DMS79 (cell line): Measurements from ENCODE around the gene KRT71.
A peak's percentile ranks its signal among the peaks of the same experiment; 100 is the strongest.

ENCODE experiments used
- DNase-seq: peaks from one replicate; lab custom pipeline; 2025; lab: John Stamatoyannopoulos, UW

Gene KRT71

DNA sequence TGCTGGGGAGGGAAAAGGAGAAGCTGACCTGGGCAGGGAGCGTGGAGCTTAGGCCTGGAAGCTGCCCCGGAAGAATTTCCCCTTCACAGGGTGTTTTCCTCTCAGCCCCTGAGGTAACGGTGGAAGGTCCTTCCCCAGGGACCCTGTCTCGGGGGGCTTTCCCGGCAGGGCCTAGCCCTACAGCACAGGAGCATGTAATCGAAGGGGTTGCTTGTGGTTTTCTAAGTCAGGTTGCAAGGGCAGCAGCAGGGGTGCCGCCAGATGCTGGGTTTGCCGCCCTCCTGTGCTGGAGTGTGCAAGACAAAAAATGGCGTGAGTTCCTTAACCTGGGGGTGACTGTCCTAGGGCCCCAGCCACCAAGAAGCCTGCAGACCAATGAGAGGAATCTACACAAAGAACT lies 22.3 kb upstream of the KRT71 start:
- DNase-seq, result no peak

DNA sequence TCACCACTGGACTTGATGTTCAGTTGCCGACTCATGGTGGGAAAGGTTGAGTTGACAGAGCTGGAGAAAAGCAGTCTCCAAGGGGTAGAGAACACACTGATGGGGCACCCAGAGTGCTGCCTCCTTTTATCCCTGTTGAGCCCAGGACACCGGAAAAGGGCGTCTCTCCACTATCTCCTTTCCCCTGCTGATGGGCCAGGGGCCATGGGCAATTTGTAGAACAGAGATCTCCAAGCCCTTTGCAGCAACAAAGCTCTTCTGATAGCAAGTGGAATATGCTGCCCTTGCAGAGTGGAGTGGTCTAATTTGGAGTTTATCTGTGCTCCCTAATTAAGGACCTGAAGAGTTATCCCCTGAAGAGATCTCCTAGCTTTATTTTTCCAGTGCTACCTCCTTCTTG lies 20.8 kb upstream of the KRT71 start, which contains the start of gene KRT74:
TSS of gene KRT74 (minus strand) at position 101 of the 400 bp plus-strand sequence. CDS start at position 35, 66 bp downstream.
- no peak for DNase-seq

DNA sequence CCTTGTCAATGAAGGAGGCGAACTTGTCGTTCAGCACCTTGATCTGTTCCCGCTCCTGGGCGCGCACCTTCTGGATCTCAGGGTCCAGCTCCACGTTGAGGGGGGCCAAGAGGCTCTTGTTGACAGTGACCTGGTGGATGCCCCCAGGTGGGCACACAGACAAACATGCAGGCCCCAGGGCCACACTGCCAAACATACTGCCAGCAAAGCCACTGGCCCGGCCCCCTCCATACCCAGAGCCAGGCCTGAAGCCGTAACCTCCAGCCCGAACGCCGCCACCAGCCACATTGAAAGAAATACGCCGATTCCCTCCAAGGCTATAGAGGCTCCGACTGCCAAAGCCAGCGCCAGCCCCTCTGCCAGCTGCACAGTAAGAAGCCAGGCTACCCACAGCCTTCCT lies 20.4 kb upstream of the KRT71 start:
- no peak for DNase-seq

DNA sequence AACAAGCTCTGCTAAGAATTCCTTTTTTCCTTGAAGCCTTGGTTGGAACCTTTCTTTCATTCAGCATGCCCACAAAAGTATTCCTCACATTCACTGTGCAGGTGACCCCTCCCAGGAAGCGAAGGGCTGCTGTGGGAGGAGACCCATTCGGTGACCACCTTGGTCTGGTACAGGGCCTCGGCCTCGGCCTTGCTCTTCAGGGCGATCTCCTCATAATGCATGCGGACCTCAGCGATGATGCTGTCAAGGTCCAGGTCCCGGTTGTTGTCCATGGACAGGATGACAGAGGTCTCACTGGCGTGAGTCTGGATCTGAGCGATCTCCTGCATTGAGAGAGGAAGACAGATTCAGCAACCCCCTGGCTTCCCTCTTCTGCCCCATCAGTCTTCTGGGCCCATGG lies 17.6 kb upstream of the KRT71 start:
- DNase-seq, result no peak

DNA sequence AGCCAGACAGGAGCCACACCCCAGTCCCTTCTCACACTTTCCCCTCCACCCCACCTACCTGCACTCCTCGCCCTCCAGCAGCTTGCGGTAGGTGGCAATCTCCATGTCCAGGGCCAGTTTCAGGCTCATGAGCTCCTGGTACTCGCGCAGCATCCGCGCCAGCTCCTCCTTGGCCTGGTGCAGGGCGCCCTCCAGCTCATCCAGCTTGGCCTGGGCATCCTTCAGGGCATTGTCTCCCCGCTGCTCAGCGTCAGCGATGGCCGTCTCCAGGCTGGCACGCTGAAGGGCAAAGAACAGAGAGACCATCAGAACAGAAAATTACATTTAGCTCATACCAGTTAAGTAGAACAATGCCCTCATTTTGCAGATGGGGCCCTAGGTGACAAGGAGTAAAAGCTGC lies 15.2 kb upstream of the KRT71 start:
- DNase-seq, result no peak

DNA sequence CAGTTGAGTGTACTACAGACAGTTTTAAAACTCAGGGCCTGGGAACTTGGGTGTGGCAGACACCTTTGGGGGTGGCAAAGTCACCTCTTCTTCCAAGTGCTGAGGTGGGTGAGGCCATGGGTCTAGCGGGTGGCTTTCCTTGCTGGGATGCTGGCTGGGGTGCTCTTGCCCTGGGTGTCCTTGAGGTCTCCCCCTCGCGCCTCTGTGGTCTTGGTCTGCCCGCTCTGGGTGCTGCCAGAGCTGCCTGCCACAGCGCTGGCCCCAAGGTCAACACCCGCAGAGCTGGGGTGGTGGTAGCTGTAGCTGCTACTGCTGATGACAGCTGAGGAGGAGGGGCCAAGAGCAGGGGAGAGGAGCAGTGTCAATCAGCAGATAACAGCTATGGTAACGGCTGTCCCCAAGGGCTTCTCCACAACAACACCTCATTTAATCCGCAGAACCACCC lies 13.9 kb upstream of the KRT71 start:
- DNase-seq, result no peak

DNA sequence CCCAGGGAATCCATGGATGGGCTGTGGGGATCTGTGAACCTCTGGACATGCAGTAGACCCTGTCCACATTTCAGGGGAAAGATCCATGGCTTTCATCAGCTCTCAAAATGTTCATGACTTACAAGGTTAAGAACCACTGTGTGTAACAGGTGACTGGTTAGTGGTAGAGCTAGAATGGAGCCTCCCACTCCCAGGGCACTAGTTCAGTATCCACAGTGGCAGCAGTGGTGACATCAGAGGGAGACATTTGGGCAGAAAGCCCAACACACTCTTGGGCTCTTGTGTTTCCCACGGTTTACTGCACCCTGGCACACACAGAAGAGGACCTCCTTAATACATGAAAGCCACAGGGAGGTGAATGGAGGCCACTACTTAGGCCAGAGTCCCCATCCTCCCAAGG lies 11.6 kb upstream of the KRT71 start:
- DNase-seq, result peak; percentile 21

DNA sequence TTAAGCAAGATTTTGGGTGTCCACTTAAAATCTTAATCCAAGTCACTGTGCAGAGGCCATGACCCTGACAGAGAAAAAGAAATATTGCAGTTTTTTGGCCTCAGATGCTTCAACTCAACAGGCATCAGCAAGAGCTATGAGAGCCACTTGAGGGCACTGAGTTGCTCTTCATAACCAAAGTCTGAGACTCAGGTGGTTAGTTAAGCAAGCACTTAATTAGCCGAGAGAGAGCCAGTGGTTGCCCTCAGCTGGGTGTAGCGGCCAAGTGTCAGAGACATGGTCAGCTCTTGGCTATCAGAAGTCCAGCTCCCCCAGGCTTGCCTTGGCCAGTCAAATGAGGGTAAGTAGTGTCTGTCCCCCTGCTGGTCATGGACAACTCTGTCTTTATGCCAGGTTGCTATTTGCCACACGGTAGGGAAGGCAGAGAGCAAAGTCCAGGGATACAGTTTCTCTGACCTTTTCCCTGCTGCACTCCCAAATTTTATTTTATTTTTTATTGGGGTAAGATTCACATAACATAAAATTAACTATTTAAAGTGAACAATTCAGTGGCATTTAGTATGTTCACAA lies 9.0 kb upstream of the KRT71 start:
- peak; percentile 58 for DNase-seq

DNA sequence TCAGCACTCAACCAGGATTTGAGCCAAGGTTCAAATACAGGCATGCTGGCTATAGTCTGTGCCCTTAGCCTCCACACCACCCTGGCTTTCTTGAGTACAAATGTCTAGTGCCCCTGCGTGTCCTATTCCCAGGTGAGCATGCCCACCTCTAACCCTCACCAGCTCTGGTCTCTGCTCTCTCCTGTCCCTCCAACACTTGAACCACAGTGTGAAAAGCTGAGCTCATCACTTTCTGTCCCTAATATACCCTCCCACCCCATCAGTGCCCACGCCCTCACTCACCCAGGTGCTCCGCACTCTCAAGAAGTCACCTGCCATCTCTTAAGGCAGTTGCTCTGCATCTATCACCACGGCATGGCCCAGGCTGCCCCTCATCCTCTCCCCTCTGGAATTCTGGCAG lies 7.0 kb upstream of the KRT71 start:
- DNase-seq, result no peak

DNA sequence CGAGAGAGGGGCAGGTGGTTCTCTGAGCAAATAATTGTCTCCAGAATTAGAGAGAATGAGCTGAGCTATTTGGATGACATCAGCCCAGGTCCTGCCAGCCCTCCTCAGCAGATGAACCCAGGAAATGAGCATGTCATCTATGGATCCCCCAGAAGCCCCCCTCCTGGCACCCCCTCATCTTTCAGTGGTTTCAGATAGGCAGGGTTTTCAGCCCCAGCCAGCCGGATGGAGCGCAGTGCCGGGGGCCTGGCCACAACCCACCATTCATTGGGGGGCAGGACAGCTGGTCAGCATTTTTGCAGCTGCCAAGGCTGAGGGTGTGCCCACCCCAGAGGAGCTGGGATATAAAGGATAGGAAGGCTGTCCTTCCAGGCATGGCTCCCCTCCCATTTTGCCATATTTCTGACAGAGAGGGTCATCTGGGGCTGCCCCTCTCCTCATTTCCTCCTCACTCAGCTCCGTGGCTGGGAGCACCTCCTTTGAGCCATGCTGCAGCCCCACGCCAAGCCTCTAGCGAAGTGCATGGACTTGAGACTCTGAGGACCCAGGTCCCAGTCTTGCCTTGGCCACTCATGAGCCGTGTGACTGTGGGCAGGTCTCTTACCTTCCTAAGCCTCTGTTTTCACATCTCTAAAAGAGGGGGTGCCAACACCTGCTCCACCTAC lies 6.0 kb upstream of the KRT71 start:
- no peak for DNase-seq

DNA sequence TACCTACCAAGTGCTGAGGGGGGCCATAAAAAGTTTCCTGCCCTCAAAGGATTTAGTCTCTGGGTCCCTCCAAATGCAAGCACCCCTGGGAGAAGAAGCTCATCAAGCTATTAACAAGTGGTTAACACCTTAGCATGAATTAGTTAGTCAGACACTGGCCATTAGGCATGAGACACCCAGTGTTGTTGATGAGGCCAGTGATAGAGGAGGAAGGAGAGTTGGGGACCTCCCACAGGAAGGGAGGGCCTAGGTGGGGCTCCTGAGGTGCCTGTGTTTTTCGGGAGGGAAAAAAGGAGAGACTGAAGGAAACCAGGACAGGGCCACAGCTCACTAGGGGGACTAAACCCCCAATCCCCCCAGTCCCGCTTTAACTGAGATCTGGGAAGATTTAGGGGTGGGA lies 4.5 kb upstream of the KRT71 start:
- DNase-seq, result no peak

DNA sequence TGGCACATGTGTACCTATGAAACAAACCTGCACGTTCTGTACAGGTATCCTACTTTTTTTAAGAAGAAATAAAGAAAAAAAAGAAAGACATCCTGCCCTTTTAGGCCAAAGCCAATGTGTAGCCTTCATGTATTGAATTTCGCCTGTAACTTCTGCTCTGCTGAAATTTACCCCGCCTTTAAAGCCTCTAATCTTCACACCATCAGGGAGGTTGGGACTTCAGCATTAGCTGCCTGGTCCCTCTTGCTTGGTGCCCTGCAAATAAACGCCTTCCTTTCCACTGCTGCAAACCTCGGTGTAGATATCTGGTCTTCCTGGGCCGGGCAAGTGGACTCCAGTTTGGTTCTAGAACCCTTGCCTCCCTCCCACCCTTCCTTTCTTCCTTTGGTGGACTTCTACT lies 2.6 kb upstream of the KRT71 start:
- DNase-seq, result no peak

DNA sequence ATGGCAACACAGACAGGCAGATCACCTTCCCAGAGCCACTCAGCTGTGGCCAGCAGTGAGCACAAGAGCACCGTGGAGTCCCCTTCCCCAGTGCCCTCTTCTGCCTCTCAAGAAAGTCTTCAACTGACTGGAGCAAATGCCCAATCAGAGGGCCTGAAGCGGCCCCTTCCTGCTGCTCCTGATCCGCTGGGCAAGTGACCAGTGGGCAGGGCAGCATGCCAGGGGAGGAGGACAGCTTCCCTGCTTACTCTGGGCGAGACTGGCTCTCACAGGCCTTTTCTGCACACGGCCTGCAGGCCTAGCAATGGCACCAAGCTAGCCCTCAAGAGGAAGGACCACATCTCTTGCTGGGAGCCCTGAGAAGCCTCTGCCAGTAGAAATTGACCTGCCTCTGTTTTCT lies 890 bp downstream of the KRT71 start:
- no peak for DNase-seq

DNA sequence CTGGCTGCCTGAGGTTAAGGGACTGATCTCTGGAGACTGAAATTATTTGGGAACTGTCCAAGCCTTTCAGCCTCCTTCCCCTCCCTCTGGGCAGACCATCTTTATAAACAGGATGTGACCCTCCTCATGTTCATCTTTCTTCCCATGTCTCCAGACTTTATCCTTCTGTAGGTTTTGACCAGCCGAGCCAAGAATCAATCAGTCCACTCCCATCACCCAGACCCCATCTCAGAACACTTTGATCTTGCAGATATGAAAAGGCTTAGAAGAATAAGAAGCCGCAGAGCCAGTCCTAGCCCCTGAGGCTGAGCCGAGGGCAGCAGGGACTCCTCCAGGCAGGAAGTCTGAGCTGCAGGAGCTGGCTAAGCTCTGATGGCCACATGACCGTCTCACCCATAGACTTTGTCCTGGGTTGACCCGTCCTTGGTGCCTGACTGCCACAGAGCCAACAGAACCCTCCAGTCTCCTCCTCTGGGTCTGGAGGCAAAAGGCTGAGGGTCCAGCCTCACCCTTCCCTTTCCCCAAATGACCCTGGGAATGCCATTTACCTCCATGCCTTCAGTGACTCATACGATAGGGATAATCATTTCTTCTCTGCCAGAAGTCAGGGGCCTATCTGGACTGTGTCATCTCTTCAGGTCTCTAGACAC lies 1.6 kb downstream of the KRT71 start:
- no peak for DNase-seq

DNA sequence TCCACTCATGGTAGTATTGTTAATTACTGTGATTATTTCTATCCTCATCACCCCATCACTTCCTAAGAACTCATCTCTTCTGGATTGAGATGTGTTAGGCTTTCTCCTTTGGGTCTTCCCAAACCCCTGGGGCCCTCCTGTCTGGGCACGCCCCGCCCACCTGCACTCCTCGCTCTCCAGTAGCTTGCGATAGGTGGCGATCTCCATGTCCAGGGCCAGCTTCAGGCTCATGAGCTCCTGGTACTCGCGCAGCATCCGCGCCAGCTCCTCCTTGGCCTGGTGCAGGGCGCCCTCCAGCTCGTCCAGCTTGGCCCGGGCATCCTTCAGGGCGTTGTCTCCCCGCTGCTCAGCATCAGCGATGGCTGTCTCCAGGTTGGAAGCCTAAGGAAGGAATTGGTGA lies 6.8 kb downstream of the KRT71 start:
- no peak for DNase-seq

DNA sequence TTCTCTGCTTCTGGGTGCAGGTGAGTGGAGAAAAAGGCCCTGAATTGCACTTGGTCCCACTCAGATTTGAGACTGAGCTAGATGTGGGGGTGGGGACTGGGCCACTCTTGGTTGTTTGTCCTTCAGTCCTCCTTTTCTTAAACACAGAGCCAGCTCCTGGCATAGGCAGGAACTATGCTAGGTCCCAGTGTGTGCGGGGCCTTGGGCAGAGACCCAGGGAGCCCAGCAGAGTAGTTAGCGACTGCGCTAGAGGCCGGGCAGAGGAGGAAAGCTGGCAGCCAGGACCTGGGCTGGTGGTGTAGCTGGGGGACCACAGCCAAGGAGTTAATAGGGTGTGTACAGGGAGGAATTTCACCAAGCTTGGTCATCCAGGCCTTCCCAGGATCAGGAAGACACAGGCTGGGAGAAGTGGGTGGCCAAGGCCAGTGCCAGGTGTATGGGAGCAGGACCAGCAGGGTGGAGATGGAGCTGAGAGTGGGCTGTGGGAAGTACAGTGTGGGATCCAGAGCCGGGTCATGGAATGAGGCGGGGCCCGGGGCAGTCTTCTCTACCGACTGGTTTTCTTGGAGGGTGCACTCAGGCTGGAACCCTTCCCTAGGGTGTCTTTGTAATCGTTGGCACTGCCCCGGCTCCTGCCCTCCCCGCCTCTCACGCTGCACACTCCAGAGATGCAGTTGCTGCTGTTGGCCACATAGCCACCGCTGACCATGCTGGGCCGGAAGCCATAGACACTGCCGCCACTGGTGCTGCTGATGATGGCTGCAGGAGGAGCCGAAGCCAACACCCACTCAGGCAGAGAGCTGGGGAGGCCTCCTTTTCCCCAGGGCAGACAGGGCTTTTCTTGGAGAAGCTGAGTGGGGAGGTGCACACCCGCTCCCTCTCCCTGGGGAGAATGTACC lies 8.7 kb downstream of the KRT71 start:
- DNase-seq, result no peak

DNA sequence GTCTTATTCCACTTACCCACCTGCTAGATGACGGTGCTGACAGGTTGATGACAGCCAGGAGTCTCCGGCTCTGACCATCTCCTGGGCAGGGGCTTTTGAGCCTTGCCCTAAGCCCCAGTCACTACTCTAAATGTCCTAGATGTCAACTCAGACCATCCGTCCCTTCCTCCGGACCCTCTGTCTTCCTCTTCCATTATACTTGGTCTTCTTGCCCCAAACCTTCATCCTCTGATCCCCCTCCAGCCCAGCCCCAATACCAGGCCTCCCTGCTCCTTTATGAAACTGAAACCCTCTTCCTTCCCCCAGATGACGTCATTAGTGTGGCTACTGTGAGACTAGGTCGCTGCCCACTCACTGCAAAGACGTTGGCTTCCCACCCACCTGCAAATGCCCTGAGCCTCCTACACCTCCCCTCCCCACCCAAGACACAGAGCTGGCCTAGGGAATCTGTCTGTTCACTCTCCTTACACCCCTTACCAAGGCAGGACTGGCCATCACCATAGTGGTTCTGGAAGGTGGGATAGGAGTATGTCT lies 10.1 kb downstream of the KRT71 start:
- DNase-seq, result no peak

DNA sequence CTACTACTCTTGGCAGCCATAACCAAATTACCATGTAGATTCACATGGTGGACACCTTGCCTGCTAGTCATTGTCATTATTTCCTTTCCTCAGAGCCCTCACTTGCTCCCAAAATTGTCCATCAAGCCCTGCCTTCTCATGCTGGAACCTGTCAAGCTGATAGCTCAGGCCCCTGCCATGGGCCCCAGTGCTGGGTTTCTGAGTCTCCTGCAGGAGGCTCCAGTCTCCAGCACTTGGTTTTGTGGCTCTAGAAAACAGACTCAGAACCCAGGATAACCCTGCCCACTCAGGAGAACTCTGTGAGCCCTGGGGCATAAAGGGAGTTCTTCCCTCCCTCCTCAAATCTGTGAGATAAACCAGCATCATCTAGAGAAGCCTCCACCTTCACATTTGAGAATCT lies 10.8 kb downstream of the KRT71 start:
- no peak for DNase-seq

DNA sequence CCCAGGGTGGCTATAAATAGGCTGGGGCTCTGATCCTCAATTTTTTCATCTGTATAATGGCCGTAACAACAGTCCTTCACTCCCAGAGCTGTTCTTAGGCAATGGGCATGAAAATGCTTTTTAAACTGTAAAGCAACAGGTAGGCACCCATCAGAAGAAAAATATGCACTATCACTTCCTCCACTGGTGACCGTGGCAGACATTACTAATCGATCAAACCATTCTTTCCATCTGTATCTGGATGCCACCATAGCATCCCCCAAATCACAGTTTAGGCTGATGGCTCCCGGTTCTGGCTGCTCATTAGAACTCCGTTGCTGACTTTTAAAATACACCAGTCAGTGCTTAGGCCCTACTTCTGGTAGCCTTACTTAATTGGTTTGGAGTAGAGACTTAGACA lies 11.2 kb downstream of the KRT71 start:
- no peak for DNase-seq

DNA sequence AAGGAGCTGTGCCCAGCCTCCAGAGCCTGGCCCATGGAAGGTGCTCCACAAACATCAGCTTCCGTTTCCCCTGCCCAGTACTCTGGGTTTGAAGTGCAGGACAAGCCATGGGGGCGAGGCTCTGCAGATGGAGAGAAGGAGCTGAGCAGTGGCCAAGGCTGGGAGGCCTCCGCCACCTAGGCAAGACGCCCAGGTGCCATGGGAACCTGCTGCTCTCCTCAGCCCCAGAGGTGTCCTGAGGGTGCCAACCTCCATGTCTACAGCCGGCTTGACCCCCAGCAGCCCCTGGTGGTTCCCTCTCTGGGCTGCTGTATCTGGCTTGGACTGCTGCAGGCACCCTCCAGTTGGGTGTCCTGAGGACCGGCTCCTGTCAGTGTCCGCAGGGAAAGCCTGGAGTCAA lies 12.4 kb downstream of the KRT71 start:
- no peak for DNase-seq

DNA sequence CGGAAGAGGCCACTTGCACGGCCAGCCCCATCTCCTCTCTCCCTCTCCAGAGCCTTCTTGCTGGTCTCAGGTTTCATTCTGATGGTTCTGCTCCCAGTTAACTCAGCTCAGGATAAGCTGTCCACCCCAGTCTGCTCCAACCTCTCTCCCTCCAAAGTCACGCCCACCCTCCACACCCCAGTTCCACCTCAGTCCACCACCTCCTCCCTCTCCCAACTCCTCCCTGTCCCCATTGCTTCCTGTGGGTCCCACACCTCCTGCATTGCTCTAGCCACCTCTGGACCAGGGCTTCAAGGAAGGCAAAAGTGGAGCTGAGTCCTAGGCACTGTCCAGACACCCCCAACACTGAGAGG lies 13.1 kb downstream of the KRT71 start:
- no peak for DNase-seq

DNA sequence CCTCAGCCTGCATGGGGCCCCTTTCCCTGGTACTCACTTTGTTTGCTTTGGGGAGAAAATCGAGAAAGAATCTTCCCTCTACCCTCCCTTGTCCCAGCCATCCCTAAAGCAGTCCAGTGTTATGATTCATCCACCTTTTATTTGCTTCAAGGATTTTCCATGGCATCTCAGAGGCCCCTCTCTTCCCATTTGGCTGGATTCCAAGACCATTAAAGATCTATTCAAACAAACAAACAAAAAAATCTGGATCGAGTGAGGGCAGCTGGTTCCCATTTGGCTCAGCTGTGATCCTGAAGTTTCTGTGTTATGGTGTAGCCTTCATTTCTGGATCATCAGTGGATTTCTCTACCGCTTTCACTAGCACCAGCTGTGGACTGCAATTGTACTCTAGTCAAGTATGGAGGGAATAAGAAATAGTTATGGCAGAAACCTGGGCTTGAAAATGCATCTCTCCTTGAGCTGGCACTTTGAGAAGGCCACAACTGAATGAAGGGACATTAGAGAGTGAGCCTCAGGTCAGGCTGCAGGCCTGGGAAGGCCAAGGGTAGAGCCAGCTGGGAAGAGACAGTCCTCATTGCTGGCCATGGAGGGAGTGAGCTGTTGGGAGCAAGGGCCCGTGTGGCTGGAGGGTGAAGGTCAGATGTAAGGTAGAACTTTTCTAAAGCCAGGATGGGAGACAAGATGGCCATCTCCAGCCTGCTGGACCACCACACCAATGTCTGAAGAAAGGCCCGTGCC lies 13.7 kb downstream of the KRT71 start:
- peak; percentile 45 for DNase-seq
